ENCODE data around the gene TXNDC5. TPM values are rescaled to one million over a fixed set of nuclear protein-coding genes. Genes with fewer than 3 reads are reported as not detected.
A peak's percentile ranks its signal among the peaks of the same experiment; 100 is the strongest.
"Not testable (repeated sequence)": the region's sequence is repeated elsewhere in the genome, so short reads cannot be mapped to it uniquely, and the experiment has no call there.

TXNDC5 gene
- total RNA-seq, 4 donors from 2014 or later, result 61.7 to 131 (median 87.3) TPM

DNA sequence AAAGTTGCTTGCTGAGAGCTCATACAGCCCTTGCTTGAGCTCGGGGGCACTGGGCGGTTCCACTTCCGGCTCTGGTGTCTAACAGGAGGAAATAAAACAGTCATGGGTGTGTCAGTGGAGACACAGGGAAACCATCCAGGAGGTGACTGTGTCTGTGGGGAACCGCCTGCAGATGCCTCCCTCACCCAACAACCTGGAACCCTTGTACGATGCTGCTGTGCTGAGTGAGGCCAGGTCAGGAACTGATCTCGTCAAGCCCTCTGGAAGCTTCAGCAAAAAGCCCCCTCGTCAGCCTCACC lies 15.5 kb downstream of the TXNDC5 start:
- Histone ChIP-seq H3K36me3 (peaks cover 0 to 91% (median 0%) of the 10 kb centered on the region in 3 donors), H3K4me3 (no peak overlapping the region), H3K27me3 (no peaks in the 10 kb centered on the region), H3K27ac (no peak overlapping the region), H3K9me3 (no peaks in the 10 kb centered on the region), H3K4me1 (no peaks in the 10 kb centered on the region)
- peak in 1 of 3 donors; percentile 56 for DNase-seq
- no peak for TF ChIP-seq CTCF (IDR thresholded peaks at IDR 0.05)
- no peak for TF ChIP-seq POLR2A (IDR thresholded peaks at IDR 0.05)

GRCh38 chr6:7894262-7895124 lies 16.1 kb downstream of the TXNDC5 start:
- no peak for DNase-seq
- Histone ChIP-seq H3K36me3 (peaks cover 0 to 96% (median 0%) of the 10 kb centered on the region in 3 donors), H3K4me1 (no peaks in the 10 kb centered on the region), H3K27me3 (no peaks in the 10 kb centered on the region), H3K9me3 (no peaks in the 10 kb centered on the region), H3K4me3 (no peak overlapping the region), H3K27ac (no peak overlapping the region)
- TF ChIP-seq CTCF (IDR thresholded peaks at IDR 0.05) (no peak), POLR2A (IDR thresholded peaks at IDR 0.05) (no peak)

- Histone ChIP-seq H3K4me1 (no peaks in the 10 kb centered on the region), H3K9me3 (no peaks in the 10 kb centered on the region), H3K4me3 (no peak overlapping the region), H3K27ac (no peak overlapping the region), H3K27me3 (no peaks in the 10 kb centered on the region), H3K36me3 (peaks cover 0 to 96% (median 0%) of the 10 kb centered on the region in 3 donors)
- DNase-seq, result no peak
- TF ChIP-seq CTCF (IDR thresholded peaks at IDR 0.05) (no peak), POLR2A (IDR thresholded peaks at IDR 0.05) (no peak)
These were observed 17.2 kb downstream of the TXNDC5 start for GRCh38 chr6:7893342-7893741.

DNA sequence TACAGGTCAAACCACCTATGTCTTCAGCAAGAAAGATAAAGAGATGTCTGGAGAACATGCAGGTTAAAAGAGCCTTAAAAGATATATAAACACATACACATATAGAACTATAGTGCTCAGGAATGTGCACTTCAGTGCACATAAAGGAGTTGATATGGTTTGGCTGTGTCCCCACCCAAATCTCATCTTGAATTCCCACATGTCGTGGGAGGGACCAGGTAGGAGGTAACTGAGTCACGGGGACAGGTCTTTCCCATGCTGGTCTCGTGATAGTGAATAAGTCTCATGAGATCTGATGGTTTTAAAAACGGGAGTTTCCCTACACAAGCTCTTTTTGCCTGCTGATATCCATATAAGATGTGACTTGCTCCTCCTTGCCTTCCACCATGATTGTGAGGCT lies 18.2 kb downstream of the TXNDC5 start:
- H3K27ac ChIP-seq, H3K27me3 ChIP-seq, H3K9me3 ChIP-seq, H3K4me3 ChIP-seq, DNase-seq, H3K4me1 ChIP-seq: not testable (repeated sequence)
- peaks cover 0 to 96% (median 0%) of the 10 kb centered on the region in 3 donors for H3K36me3 ChIP-seq

DNA sequence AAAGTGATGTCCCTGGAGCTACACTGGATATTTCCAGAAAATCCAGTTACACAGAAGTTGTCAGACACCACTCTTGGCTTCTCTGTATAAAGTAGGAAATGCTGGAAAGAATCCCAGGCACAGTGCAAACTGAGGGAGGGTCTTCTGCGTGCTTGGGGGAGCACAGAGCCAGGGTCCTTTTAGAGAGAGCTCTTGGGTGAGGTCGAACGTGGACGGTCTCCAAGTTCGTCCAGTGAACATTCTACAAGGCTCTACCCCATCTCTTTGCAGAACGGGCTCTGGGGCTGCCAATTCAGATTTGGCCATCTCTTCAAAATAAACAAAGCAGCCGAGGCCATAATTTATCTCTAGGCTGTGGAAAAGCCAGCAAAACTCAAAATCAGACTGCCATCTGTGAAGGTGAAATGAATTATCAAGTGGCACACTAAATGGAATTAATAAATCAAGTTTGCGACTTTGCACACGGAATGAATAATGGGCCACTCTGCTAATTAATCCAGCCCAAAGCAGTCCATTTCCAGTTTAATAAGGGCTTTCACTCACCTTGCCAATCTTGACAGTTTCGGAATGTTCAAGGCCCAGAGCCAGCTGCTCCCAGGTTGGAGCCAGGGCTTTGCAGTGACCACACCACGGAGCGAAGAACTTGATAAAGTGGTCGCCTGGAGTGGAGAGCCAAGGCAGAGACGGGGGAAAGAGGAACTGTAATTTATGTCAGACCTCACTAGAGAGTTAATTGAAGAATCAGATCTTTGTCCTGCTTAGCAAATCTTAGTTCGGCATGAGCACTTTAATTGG lies 19.3 kb downstream of the TXNDC5 start:
- no peak overlapping the region for H3K27ac ChIP-seq
- H3K36me3 ChIP-seq, result peaks cover 0 to 97% (median 3%) of the 10 kb centered on the region in 3 donors
- TF ChIP-seq CTCF (IDR thresholded peaks at IDR 0.05), result no peak
- TF ChIP-seq POLR2A (IDR thresholded peaks at IDR 0.05), result no peak
- H3K4me1 ChIP-seq, result no peaks in the 10 kb centered on the region
- DNase-seq, result no peak
- no peaks in the 10 kb centered on the region for H3K9me3 ChIP-seq
- H3K4me3 ChIP-seq, result no peak overlapping the region
- H3K27me3 ChIP-seq, result no peaks in the 10 kb centered on the region

All from Peyer's patch (tissue), 4 donors.